ENCODE results near the gene BCDIN3D. TPM values are rescaled to one million over a fixed set of nuclear protein-coding genes. Genes with fewer than 3 reads are reported as not detected.

BCDIN3D gene
- total and polyA plus RNA-seq, 8 donors: 0.58 to 14.7 (median 2.6) TPM; not detected in 1

DNA sequence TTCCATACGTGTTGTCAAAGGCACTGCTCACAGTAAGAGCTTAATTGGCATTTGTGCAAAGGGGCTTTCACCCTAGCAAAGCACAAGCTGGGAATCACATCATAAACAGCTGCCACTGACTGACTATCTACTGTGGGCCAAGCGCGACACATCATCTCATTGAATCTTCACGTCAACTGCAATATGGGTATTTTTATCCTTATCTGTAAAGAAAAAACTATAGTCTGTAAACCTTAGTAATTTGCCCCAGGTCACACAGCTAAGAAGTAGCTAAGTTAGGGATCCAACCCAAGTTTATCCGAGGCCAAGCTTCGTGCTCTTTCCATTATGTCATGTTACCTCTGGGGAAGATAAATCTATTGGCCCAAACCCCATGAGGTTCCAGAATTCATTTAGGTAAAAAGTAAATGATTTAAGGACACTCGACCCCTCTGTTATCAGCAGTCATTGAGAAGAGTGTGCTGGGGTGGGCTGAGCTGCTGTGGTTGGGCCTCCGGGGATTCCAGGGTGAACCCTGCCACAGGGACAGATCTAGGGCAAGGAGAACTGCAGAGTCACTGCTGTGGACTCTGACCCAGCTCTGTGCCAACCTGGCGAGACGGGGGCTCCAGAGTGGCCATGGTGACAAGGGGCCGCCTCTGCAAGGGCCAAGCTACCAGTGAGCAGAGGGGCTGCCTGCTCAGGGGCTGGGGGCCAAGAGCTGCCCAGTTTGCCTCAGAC is 42.3 kb downstream of the BCDIN3D start:
- no peak for DNase-seq
- Histone ChIP-seq H3K36me3 (peaks cover 41 to 100% (median 99%) of the 10 kb centered on the region in 4 donors), H3K27ac (no peak overlapping the region), H3K4me3 (no peak overlapping the region), H3K27me3 (no peaks in the 10 kb centered on the region), H3K4me1 (no peaks in the 10 kb centered on the region), H3K9me3 (no peaks in the 10 kb centered on the region)
- intact Hi-C loops (cut with DNase I; ENCODE audit: low total_unique reads): no loop called here
- no peak for TF ChIP-seq POLR2A (IDR thresholded peaks at IDR 0.05)
- TF ChIP-seq POLR2AphosphoS5 (IDR thresholded peaks at IDR 0.05): no peak
- TF ChIP-seq, protein P1, sequence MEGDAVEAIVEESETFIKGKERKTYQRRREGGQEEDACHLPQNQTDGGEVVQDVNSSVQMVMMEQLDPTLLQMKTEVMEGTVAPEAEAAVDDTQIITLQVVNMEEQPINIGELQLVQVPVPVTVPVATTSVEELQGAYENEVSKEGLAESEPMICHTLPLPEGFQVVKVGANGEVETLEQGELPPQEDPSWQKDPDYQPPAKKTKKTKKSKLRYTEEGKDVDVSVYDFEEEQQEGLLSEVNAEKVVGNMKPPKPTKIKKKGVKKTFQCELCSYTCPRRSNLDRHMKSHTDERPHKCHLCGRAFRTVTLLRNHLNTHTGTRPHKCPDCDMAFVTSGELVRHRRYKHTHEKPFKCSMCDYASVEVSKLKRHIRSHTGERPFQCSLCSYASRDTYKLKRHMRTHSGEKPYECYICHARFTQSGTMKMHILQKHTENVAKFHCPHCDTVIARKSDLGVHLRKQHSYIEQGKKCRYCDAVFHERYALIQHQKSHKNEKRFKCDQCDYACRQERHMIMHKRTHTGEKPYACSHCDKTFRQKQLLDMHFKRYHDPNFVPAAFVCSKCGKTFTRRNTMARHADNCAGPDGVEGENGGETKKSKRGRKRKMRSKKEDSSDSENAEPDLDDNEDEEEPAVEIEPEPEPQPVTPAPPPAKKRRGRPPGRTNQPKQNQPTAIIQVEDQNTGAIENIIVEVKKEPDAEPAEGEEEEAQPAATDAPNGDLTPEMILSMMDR (IDR thresholded peaks at IDR 0.05): no peak
- no peak for TF ChIP-seq EP300 (IDR thresholded peaks at IDR 0.05)
- WGBS, 5 donors: 76 to 87% (median 81%) methylated on average over 9 to 11 of the region's 11 CpGs

DNA sequence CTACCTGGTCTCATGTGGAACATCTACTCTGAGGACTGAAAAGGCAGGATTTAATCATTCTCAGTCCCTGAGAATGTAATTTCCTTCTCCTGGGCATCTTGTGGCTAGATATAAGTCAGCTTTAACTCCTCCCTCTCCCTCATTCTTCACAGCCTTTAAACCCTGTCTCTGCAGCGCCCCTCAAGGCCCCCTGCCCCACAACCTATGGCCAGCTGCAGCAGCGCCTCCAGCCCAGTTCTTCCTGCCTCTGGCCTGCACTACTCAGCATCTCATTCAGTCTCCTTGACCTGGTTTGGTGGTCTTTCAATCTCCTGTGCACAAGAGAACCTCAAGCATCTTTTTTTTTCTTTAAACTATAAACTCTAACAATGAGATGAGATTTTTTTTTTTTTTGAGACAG is 44.0 kb downstream of the BCDIN3D start:
- DNase-seq: no peak
- H3K36me3 ChIP-seq: peaks cover 35 to 97% (median 92%) of the 10 kb centered on the region in 4 donors
- no peak overlapping the region for H3K27ac ChIP-seq
- no peaks in the 10 kb centered on the region for H3K4me1 ChIP-seq
- intact Hi-C loops (cut with DNase I; ENCODE audit: low total_unique reads): no loop called here
- TF ChIP-seq, protein P1 (IDR thresholded peaks at IDR 0.05): no peak
- no peak overlapping the region for H3K4me3 ChIP-seq
- no peaks in the 10 kb centered on the region for H3K27me3 ChIP-seq
- no peaks in the 10 kb centered on the region for H3K9me3 ChIP-seq
- 80 to 91% (median 88%) methylated on average over 2 of the region's 2 CpGs for WGBS, 5 donors

DNA sequence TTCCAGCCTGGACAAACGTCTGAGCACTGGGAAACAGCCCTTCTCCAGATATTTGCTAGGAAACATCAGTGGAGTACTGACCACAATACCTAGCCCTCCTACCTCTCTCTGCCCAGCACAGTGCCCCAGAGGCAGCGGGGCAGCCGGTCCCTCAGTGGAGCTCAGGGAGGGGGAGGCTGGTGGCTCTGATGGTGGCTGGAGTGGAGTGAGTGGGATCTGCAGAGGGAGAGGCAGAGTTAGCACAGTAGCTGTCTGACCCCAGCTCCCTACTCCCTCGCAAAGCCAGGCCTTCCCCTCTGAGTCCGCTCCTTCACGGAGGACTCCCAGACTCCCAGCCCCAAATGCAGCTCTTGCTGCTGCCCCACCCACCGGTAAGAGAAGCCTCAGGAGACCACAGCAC is 44.7 kb downstream of the BCDIN3D start:
- TF ChIP-seq POLR2A (IDR thresholded peaks at IDR 0.05) (no peak), EP300 (IDR thresholded peaks at IDR 0.05) (no peak), POLR2AphosphoS5 (IDR thresholded peaks at IDR 0.05) (no peak)
- TF ChIP-seq, protein P1 (IDR thresholded peaks at IDR 0.05): no peak
- Histone ChIP-seq H3K27ac (no peak overlapping the region), H3K4me3 (no peak overlapping the region), H3K27me3 (no peaks in the 10 kb centered on the region), H3K4me1 (no peaks in the 10 kb centered on the region), H3K36me3 (peaks cover 35 to 97% (median 90%) of the 10 kb centered on the region in 4 donors), H3K9me3 (no peaks in the 10 kb centered on the region)
- WGBS, 5 donors: 72 to 91% (median 88%) methylated on average over 5 to 7 of the region's 7 CpGs
- DNase-seq: no peak
- intact Hi-C loops (cut with DNase I; ENCODE audit: low total_unique reads): no loop called here

DNA sequence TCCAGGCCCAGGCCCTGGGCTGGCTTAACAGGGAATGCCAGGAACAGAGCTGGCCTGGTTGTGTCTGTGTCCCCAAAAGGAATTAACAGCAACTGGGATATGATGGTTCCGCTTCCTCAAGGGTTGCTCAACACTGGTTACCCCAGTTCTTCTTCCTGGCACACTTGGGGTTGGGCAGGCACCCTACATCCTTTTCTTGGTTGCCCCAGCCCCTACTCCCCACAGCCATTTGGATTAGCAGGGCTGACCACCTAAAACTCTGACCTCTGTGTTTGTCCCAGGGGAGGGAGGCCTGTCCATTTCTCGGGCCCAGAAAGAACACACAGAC is 45.5 kb downstream of the BCDIN3D start:
- Histone ChIP-seq H3K27ac (no peak overlapping the region), H3K36me3 (peaks cover 26 to 97% (median 88%) of the 10 kb centered on the region in 4 donors), H3K4me3 (no peak overlapping the region), H3K27me3 (no peaks in the 10 kb centered on the region), H3K9me3 (no peaks in the 10 kb centered on the region), H3K4me1 (no peaks in the 10 kb centered on the region)
- TF ChIP-seq POLR2AphosphoS5 (IDR thresholded peaks at IDR 0.05): no peak
- WGBS, 5 donors: 67 to 93% (median 81%) methylated on average over 1 to 2 of the region's 2 CpGs
- intact Hi-C loops (cut with DNase I; ENCODE audit: low total_unique reads): no loop called here
- no peak for DNase-seq
